PC-3 (cell line): ENCODE measurements around the gene DNAH10. TPM values are rescaled to one million over a fixed set of nuclear protein-coding genes. Genes with fewer than 3 reads are reported as not detected.
A peak's percentile ranks its signal among the peaks of the same experiment; 100 is the strongest.

ENCODE experiments used
- ATAC-seq: fragments of 200-7000 bp; cut with Tn5 transposase; 2 replicates; pipeline ENCODE4 v1.9.1; 2020; ENCODE audit warnings: mild to moderate bottlenecking, moderate library complexity
- BruUV-seq: library from RNA; stranded (reverse); fragments of 400-500 nt; replicated peaks from 2 replicates; lab custom pipeline; 2021; lab: Mats Ljungman, UMichigan
- CTCF ChIA-PET: fragments of 300-600 bp; sonication (Branson Sonifier 250); formaldehyde crosslinking; loops from one replicate; lab custom pipeline; 2022; ENCODE audit warnings: antibody characterized with exemption; lab: Charles Lee
- POLR2A ChIA-PET: fragments of 300-600 bp; sonication (Branson Sonifier 250); formaldehyde crosslinking; loops from one replicate; lab custom pipeline; 2022; ENCODE audit warnings: antibody characterized with exemption; ENCODE audit not compliant: unreplicated experiment; lab: Charles Lee
- DNase-seq: peaks from one replicate; pipeline ENCODE4 v3.0.0-alpha.2; 2015
- H2AFZ ChIP-seq: fragments of 300-600 bp; sonication (generic); 2 replicates; pipeline ENCODE4 v1.6.0; 2016; ENCODE audit warnings: antibody characterized with exemption, low read length
- H3F3A ChIP-seq: fragments of 300-600 bp; sonication (generic); one replicate; pipeline ENCODE4 v1.6.0; 2017; ENCODE audit warnings: antibody characterized with exemption, low read length, control low read depth, mild to moderate bottlenecking; ENCODE audit not compliant: unreplicated experiment
- H3K27ac ChIP-seq: fragments of 300-600 bp; sonication (generic); 2 replicates; pipeline ENCODE4 v1.5.1; 2016; ENCODE audit warnings: mild to moderate bottlenecking, low read length
- H3K27me3 ChIP-seq: fragments of 300-600 bp; sonication (generic); 2 replicates; pipeline ENCODE4 v1.6.1; 2016; ENCODE audit warnings: low read length, mixed read lengths
- H3K36me3 ChIP-seq: fragments of 300-600 bp; sonication (generic); 2 replicates; pipeline ENCODE4 v1.6.1; 2016; ENCODE audit warnings: low read depth, mixed run types, low read length, mixed read lengths
- H3K4me1 ChIP-seq: fragments of 300-600 bp; sonication (generic); 2 replicates; pipeline ENCODE4 v1.5.1; 2016; ENCODE audit warnings: low read length; ENCODE audit not compliant: insufficient read depth
- H3K4me2 ChIP-seq: fragments of 300-600 bp; sonication (generic); 2 replicates; pipeline ENCODE4 v1.6.0; 2016; ENCODE audit warnings: low read length
- H3K4me3 ChIP-seq: fragments of 300-600 bp; sonication (generic); 2 replicates; pipeline ENCODE4 v1.5.1; 2016; ENCODE audit warnings: mild to moderate bottlenecking, low read length, mixed read lengths
- H3K79me2 ChIP-seq: fragments of 300-600 bp; sonication (generic); 2 replicates; pipeline ENCODE4 v1.6.1; 2017; ENCODE audit warnings: low read length, mixed read lengths
- H3K9ac ChIP-seq: fragments of 300-600 bp; sonication (generic); 2 replicates; pipeline ENCODE4 v1.6.0; 2016; ENCODE audit warnings: mild to moderate bottlenecking, low read length
- H3K9me2 ChIP-seq: fragments of 300-600 bp; sonication (generic); replicated peaks from 2 replicates; pipeline ENCODE4 v1.6.1; 2016; ENCODE audit warnings: mixed run types, low read length, mixed read lengths
- H3K9me3 ChIP-seq: fragments of 300-600 bp; sonication (generic); 2 replicates; pipeline ENCODE4 v1.6.1; 2016; ENCODE audit warnings: low read length, mixed read lengths
- H4K20me1 ChIP-seq: fragments of 300-600 bp; sonication (generic); 2 replicates; pipeline ENCODE4 v1.6.1; 2016; ENCODE audit warnings: low read length, mixed read lengths
- EZH2 ChIP-seq: fragments of 300-600 bp; sonication (generic); IDR thresholded peaks from one replicate; pipeline ENCODE4 v1.6.1; 2017; ENCODE audit warnings: antibody characterized with exemption, mild to moderate bottlenecking, low read length; ENCODE audit not compliant: unreplicated experiment
- EZH2phosphoT487 ChIP-seq: fragments of 300-600 bp; sonication (generic); IDR thresholded peaks from 2 replicates; pipeline ENCODE4 v1.6.1; 2018; ENCODE audit warnings: mild to moderate bottlenecking, antibody characterized with exemption, low read length, borderline replicate concordance
- intact Hi-C: fragments of 100-400 bp; cut with micrococcal nuclease; formaldehyde crosslinking; loops from 2 replicates; pipeline ENCODE4 v1.9.0; 2023
- total RNA-seq: library from RNA; depleted of rRNA; stranded (reverse); fragments of >200 nt; gene quantifications from 2 replicates; pipeline ENCODE4 v1.2.3, GENCODE V29; 2014
- TF ChIP-seq, protein P1 (sequence below): fragments of 300-600 bp; sonication (generic); conservative IDR thresholded peaks from 2 replicates; pipeline ENCODE4 v1.5.1; 2017; ENCODE audit warnings: antibody characterized with exemption, low read depth, mild to moderate bottlenecking, low read length

Gene DNAH10
- total RNA-seq, 1 experiment from 2014 or later, result 0.15 TPM

DNA sequence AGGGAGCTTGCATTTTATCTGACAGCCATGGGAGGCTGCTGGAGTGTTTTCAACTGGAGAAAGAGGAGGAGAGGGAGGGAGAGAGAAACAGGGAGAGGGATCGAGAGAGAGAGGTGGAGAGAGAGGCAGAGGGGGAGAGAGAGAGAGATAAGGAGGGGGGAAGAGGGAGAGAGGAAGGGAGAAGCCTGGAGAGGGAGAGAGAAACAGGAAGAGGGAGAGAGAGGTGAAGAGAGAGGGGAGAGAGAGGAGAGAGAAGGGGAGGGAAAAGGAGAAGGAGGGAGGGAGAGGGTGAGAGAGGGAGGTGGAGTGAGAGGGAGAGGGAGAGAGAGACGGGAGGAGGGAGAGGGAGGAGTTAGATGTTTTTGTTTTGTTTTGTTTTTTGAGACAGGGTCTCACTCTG lies 45.6 kb downstream of the DNAH10 start:
- ChIA-PET POLR2A (no interaction called here), CTCF (no interaction called here)
- no peaks in the 10 kb centered on the region for H4K20me1 ChIP-seq
- ATAC-seq (peak; percentile 22; the same call in 1 of the 2 replicates), DNase-seq (no peak)
- no peak overlapping the region for H3K4me3 ChIP-seq
- intact Hi-C loops, result no loop called here
- H3K36me3 ChIP-seq, result no peaks in the 10 kb centered on the region
- TF ChIP-seq EZH2 (no peak), EZH2phosphoT487 (no peak)
- TF ChIP-seq, protein P1, sequence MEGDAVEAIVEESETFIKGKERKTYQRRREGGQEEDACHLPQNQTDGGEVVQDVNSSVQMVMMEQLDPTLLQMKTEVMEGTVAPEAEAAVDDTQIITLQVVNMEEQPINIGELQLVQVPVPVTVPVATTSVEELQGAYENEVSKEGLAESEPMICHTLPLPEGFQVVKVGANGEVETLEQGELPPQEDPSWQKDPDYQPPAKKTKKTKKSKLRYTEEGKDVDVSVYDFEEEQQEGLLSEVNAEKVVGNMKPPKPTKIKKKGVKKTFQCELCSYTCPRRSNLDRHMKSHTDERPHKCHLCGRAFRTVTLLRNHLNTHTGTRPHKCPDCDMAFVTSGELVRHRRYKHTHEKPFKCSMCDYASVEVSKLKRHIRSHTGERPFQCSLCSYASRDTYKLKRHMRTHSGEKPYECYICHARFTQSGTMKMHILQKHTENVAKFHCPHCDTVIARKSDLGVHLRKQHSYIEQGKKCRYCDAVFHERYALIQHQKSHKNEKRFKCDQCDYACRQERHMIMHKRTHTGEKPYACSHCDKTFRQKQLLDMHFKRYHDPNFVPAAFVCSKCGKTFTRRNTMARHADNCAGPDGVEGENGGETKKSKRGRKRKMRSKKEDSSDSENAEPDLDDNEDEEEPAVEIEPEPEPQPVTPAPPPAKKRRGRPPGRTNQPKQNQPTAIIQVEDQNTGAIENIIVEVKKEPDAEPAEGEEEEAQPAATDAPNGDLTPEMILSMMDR, result no peak
- H3K4me2 ChIP-seq, result no peak overlapping the region
- no peaks in the 10 kb centered on the region for H3K9me2 ChIP-seq
- no peak overlapping the region for H3K9ac ChIP-seq
- BruUV-seq, result no TSS peak
- no peaks in the 10 kb centered on the region for H3K79me2 ChIP-seq
- H3K9me3 ChIP-seq, result no peaks in the 10 kb centered on the region
- H3K27ac ChIP-seq, result no peak overlapping the region
- H3F3A ChIP-seq, result no peaks in the 10 kb centered on the region
- no peaks in the 10 kb centered on the region for H3K4me1 ChIP-seq
- no peak overlapping the region; the same call in 1 of the 2 replicates for H2AFZ ChIP-seq
- H3K27me3 ChIP-seq, result no peaks in the 10 kb centered on the region

DNA sequence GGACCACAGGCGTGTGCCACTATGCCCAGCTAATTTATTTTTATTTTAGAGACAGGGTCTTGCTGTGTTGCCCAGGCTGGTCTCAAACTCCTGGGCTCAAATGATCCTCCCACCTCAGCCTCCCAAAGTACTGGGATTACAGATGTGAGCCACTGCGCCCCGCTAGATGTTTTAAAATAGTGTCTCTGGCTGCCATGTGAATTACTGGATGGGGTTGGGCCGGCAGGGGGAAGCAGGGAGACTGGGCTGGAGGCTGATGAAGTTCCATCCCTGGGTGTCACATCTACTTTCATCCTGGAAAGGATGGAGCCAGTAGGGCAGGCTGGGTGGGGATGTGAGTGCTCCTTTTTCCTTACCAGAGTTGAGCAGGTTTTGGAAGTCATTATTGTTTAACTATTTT lies 46.1 kb downstream of the DNAH10 start:
- CTCF ChIA-PET, result no interaction called here
- H3K9me3 ChIP-seq, result no peaks in the 10 kb centered on the region
- ATAC-seq, result peak; percentile 85

DNA sequence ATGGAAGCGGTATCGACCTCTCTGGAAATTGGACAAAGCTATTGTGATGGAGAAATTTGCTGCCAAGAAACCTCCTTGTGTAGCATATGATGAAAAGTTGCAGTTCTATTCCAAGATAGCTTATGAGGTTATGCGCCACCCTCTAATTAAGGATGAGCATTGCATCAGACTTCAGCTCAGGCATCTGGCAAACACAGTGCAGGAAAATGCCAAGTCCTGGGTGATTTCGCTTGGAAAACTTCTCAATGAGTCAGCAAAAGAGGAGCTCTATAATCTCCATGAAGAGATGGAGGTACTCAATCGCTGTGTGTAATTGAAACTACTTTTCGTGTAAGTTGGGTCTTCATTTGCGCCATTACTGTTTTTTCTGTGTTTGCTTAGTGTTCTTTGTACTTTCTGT lies 51.2 kb downstream of the DNAH10 start:
- no peaks in the 10 kb centered on the region for H3K79me2 ChIP-seq
- no peaks in the 10 kb centered on the region for H4K20me1 ChIP-seq
- no peak overlapping the region for H3K4me3 ChIP-seq
- TF ChIP-seq, protein P1, result no peak
- TF ChIP-seq EZH2phosphoT487 (no peak), EZH2 (no peak)
- DNase-seq (no peak), ATAC-seq (no peak)
- H3K9me2 ChIP-seq, result no peaks in the 10 kb centered on the region
- intact Hi-C loops, result no loop called here
- no peak overlapping the region for H2AFZ ChIP-seq
- POLR2A ChIA-PET, result no interaction called here
- H3F3A ChIP-seq, result no peaks in the 10 kb centered on the region
- no TSS peak for BruUV-seq
- no peak overlapping the region for H3K27ac ChIP-seq
- no peaks in the 10 kb centered on the region for H3K36me3 ChIP-seq
- H3K27me3 ChIP-seq, result no peaks in the 10 kb centered on the region
- CTCF ChIA-PET, result no interaction called here
- H3K4me1 ChIP-seq, result no peaks in the 10 kb centered on the region
- H3K9ac ChIP-seq, result no peak overlapping the region
- H3K4me2 ChIP-seq, result no peak overlapping the region
- H3K9me3 ChIP-seq, result peaks cover 10% of the 10 kb centered on the region; the same call in 1 of the 2 replicates

More for the DNA sequence above, 46.1 kb downstream of the DNAH10 start:
- POLR2A ChIA-PET, result no interaction called here
- no TSS peak for BruUV-seq
- Histone ChIP-seq H3K4me3 (no peak overlapping the region), H3K27me3 (no peaks in the 10 kb centered on the region), H2AFZ (no peak overlapping the region), H4K20me1 (no peaks in the 10 kb centered on the region), H3K4me2 (no peak overlapping the region), H3K36me3 (no peaks in the 10 kb centered on the region), H3K79me2 (no peaks in the 10 kb centered on the region), H3K9me2 (no peaks in the 10 kb centered on the region), H3K27ac (no peak overlapping the region), H3K4me1 (no peaks in the 10 kb centered on the region), H3F3A (no peaks in the 10 kb centered on the region), H3K9ac (no peak overlapping the region)
- TF ChIP-seq EZH2phosphoT487 (no peak), EZH2 (no peak)
- TF ChIP-seq, protein P1, result peak; percentile 62
- peak; percentile 37 for DNase-seq
- intact Hi-C loops, result no loop called here
